Glomerular endothelial cell (primary cell): ENCODE measurements around the gene C4orf50. TPM values are rescaled to one million over a fixed set of nuclear protein-coding genes. Genes with fewer than 3 reads are reported as not detected.

Experiments
- DNase-seq: peaks from one replicate; pipeline ENCODE4 v3.0.0-alpha.2; 2011; ENCODE audit warnings: low read depth, low spot score; ENCODE audit errors: extremely low read depth
- total RNA-seq: library from RNA; depleted of rRNA; stranded (reverse); fragments of >200 nt; gene quantifications from 2 replicates; pipeline ENCODE4 v1.2.3, GENCODE V29; 2015

The C4orf50 gene
- total RNA-seq, 1 donor from 2014 or later: not detected

GRCh38 chr4:5897674-5898073, 120.6 kb downstream of the C4orf50 start:
- no peak for DNase-seq

- no peak for DNase-seq
Measured at GRCh38 chr4:5895287-5895686, 122.9 kb downstream of the C4orf50 start.

- no peak for DNase-seq
Measured at GRCh38 chr4:5894266-5894665, 124.0 kb downstream of the C4orf50 start.

GRCh38 chr4:5893591-5893990, 124.6 kb downstream of the C4orf50 start:
- DNase-seq: no peak

- DNase-seq: no peak
Measured at GRCh38 chr4:5893004-5893580, 125.1 kb downstream of the C4orf50 start, which contains the start of gene CRMP1. CRMP1 (minus strand) TSS chr4:5893086; CDS start chr4:5892969, 117 bp downstream.

GRCh38 chr4:5892323-5893003, 125.8 kb downstream of the C4orf50 start:
- no peak for DNase-seq

- DNase-seq: no peak
Measured at GRCh38 chr4:5891563-5892322, 126.5 kb downstream of the C4orf50 start.

- DNase-seq: no peak
Measured at GRCh38 chr4:5890063-5890727, 128.0 kb downstream of the C4orf50 start.

- no peak for DNase-seq
Measured at GRCh38 chr4:5889002-5889696, 129.1 kb downstream of the C4orf50 start.

- no peak for DNase-seq
Measured at GRCh38 chr4:5888222-5889001, 129.8 kb downstream of the C4orf50 start.

- no peak for DNase-seq
Measured at GRCh38 chr4:5887361-5888221, 130.6 kb downstream of the C4orf50 start.

GRCh38 chr4:5887011-5887360, 131.2 kb downstream of the C4orf50 start:
- no peak for DNase-seq

- DNase-seq: no peak
Measured at GRCh38 chr4:5885733-5886132, 132.5 kb downstream of the C4orf50 start.

- no peak for DNase-seq
Measured at GRCh38 chr4:5884796-5885195, 133.4 kb downstream of the C4orf50 start.

GRCh38 chr4:5883916-5884315, 134.3 kb downstream of the C4orf50 start:
- DNase-seq: no peak

GRCh38 chr4:5882947-5883346, 135.3 kb downstream of the C4orf50 start:
- no peak for DNase-seq

GRCh38 chr4:5881340-5881739, 136.9 kb downstream of the C4orf50 start:
- DNase-seq: no peak

GRCh38 chr4:5878359-5878758, 139.9 kb downstream of the C4orf50 start:
- DNase-seq: no peak

- no peak for DNase-seq
Measured at GRCh38 chr4:5877392-5877791, 140.8 kb downstream of the C4orf50 start.
